Measurements from ENCODE around the gene RAET1G.

The RAET1G gene

DNA sequence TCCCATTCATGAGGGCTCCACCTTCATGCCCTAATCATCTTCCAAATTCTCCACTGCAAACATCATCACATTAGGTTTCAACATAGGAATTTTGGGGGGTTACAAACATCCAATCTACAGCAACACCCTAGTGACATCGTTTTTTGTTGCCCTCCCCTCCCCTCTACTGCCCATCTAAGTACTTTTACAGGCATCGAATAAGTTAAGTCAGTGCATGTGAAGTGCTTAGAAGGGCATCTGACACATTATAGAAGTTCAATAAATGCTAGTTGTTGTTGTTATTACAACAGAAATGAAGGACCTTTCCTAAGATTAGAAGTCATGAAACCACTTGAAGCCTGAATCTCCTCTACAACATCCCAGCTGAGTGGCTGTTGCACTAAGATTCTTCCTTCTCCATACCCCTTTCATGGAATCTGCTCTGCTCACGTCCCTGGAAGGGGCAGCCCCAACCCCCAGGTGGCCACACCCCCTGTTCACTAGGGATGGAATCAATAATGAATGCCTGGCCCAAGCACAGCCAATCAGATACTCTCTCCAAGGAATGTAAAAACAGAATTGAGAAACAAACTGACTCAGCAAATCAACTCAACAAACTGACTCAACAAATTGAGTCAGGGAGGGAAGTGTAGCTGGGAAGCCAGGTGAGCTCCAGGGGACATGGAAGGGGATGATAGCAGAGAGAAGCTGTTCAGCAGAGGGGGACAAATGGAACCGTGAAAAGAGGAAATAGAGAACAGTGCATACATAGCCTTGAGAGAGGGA, 54.9 kb downstream of the RAET1G start:
- no peak for DNase-seq (ENCODE audit: low read depth, low spot score)

Measured in iPS DF 19.7 (cell line).